Immature natural killer cell (primary cell): Measurements from ENCODE around the gene EIF3I. TPM values are rescaled to one million over a fixed set of nuclear protein-coding genes. Genes with fewer than 3 reads are reported as not detected.
A peak's percentile ranks its signal among the peaks of the same experiment; 100 is the strongest.

ENCODE experiments used
- DNase-seq, 3 donors: peaks; one replicate each; pipeline ENCODE4 v3.0.0; 2022; ENCODE audit warnings: mixed read lengths in 1 of 3
- H3K27ac Mint-ChIP-seq, 6 donors: one replicate each; pipeline ENCODE4 v1.8.0; 2020; ENCODE audit warnings: mixed read lengths in 6 of 6, mild to moderate bottlenecking in 5 of 6, inconsistent platforms in 4 of 6, moderate library complexity in 3 of 6
- H3K27me3 Mint-ChIP-seq, 3 donors: one replicate each; pipeline ENCODE4 v1.8.0; 2020 to 2021; ENCODE audit warnings: low read depth in 3 of 3, mild to moderate bottlenecking in 3 of 3, mixed read lengths in 3 of 3, moderate library complexity in 3 of 3, inconsistent platforms in 1 of 3
- H3K36me3 Mint-ChIP-seq, 3 donors: one replicate each; pipeline ENCODE4 v1.8.0; 2020; ENCODE audit warnings: mixed read lengths in 3 of 3, inconsistent platforms in 2 of 3, mild to moderate bottlenecking in 2 of 3
- H3K4me1 Mint-ChIP-seq, 2 donors: one replicate each; pipeline ENCODE4 v1.8.0; 2020; ENCODE audit warnings: inconsistent platforms in 2 of 2, mild to moderate bottlenecking in 2 of 2, mixed read lengths in 2 of 2, moderate library complexity in 1 of 2
- H3K4me3 Mint-ChIP-seq, 5 donors: one replicate each; pipeline ENCODE4 v1.8.0; 2020; ENCODE audit warnings: mild to moderate bottlenecking in 5 of 5, mixed read lengths in 5 of 5, inconsistent platforms in 3 of 5, moderate library complexity in 3 of 5
- H3K9me3 Mint-ChIP-seq, 6 donors: one replicate each; pipeline ENCODE4 v1.8.0; 2020; ENCODE audit warnings: mild to moderate bottlenecking in 6 of 6, mixed read lengths in 6 of 6, inconsistent platforms in 4 of 6, moderate library complexity in 3 of 6
- polyA plus RNA-seq, 3 donors: library from polyadenylated mRNA; unstranded; fragments of 300-500 nt; fragmentation: Illumina TruSeq; gene quantifications; one replicate each; pipeline ENCODE4 v1.2.3, GENCODE V29; 2021

Gene EIF3I
- polyA plus RNA-seq, 3 donors from 2014 or later, result 189 to 313 (median 197) TPM

DNA sequence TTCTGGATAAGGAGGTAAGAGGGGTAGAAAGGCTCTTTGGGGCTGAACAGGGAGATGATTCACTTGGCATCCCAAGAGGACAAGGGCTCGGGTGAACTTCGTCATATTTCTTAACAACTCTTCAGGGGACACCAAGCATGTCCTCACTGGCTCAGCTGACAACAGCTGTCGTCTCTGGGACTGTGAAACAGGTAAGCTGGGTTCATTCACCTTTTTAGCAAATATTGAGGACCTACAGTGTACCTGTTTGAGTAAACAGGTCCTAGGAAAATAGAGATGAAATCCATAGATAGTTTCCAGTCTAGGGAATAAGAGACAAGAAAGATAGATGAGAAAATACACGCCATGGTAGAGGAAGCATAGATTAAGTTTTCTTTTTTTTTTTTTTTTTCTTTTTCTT, 2.1 kb downstream of the EIF3I start:
- Mint-ChIP-seq H3K9me3 (no peaks in the 10 kb centered on the region), H3K4me1 (peaks cover 33 to 48% of the 10 kb centered on the region in 2 donors), H3K27ac (peak overlapping the region; percentile 60 to 99 (median 82)), H3K27me3 (peaks cover 0 to 6% (median 6%) of the 10 kb centered on the region in 3 donors), H3K4me3 (peak overlapping the region; percentile 26 to 97 (median 48)), H3K36me3 (peaks cover 25 to 37% (median 26%) of the 10 kb centered on the region in 3 donors)
- no peak for DNase-seq

DNA sequence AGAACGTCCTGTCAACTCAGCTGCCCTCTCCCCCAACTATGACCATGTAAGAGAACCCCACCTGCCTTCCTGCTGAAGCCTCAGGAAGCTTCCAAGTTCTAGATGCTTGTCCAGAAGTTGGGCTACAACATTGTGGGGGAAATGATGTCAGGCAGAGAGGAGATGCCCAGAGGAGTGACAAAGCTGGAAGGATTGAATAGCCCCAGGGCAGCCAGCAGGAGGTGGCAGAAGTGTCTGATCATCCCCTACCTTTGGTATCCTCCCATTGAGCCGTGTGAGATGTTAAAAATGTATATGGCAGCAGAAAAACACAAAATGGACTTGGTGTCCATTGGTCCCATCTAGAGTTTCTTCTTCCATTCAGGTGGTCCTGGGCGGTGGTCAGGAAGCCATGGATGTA, 6.6 kb downstream of the EIF3I start:
- Mint-ChIP-seq H3K27me3 (peaks cover 0 to 3% (median 0%) of the 10 kb centered on the region in 3 donors), H3K4me3 (no peak overlapping the region), H3K4me1 (peaks cover 6 to 15% of the 10 kb centered on the region in 2 donors), H3K27ac (peak overlapping the region in 3 of 6 donors; percentile 5 to 40 (median 26)), H3K9me3 (no peaks in the 10 kb centered on the region), H3K36me3 (peaks cover 25 to 39% (median 29%) of the 10 kb centered on the region in 3 donors)
- DNase-seq, result no peak

DNA sequence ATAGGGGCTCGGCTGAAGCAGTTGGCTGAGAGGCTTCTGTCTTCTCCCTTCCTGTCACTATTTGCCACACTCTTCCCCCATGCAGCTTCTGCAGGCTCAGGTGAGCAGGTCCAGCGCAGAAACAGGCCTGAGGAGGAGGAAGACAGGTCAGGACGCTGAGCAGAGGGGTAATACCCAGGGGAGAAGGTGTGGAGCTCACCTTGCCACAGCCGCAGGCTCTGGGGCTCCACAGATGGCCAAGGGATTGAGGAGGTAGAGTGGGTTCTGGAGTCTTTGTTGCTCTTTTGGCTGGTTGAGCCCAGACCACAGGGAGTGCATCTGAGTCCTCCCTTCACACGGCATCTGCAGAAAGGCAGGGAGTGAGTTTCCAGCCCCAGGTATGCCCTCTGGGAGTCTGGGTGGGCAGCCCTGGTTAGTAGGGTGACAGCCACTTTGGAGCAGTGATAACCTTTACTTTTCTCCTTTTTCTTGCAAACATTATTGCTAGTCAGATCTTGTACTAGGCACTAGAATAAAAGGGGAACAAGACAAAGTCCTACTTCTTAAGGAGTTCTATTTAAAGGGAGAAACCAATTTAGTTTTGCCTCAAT, 9.7 kb downstream of the EIF3I start:
- Mint-ChIP-seq H3K9me3 (no peaks in the 10 kb centered on the region), H3K4me3 (no peak overlapping the region), H3K27ac (peak overlapping the region in 1 of 6 donors; percentile 34), H3K36me3 (peaks cover 18 to 28% (median 21%) of the 10 kb centered on the region in 3 donors), H3K27me3 (peaks cover 0 to 3% (median 1%) of the 10 kb centered on the region in 3 donors), H3K4me1 (peaks cover 0 to 6% of the 10 kb centered on the region in 2 donors)
- no peak for DNase-seq

DNA sequence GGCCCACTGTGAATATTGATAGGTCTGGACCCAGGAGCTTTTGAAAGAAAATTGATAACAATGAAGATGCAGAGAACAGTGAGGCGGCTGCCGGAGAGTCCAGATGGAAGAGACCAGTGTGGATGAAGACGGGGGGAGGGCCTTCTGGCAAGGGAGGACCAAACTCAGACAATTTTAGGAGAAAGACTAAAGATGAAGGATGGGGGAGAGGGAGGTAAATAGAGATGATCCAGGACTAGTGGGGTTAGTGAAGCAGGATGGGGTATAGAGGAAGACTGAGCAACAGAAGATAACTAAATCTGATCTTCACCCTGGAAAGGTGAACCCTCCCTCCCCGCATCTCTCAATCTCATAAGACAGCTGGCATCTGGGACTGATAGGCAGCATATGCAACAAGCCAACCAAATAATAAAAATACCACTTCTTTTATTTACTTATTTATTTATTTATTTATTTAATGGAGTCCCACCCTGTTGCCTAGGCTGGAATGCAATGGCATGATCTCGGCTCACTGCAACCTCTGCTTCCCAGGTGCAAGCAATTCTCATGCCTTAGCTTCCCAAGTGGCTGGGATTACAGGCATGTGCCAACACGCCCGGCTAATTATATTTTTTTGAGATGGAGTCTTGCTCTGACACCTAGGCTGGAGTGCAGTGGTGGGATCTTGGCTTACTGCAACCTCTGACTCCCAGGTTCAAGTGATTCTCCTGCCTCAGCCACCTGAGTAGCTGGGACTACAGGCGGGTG, 10.5 kb downstream of the EIF3I start:
- H3K4me1 Mint-ChIP-seq, result no peaks in the 10 kb centered on the region
- no peak for DNase-seq
- no peaks in the 10 kb centered on the region for H3K9me3 Mint-ChIP-seq
- H3K27ac Mint-ChIP-seq, result peak overlapping the region in 1 of 6 donors; percentile 4
- peaks cover 12 to 23% (median 16%) of the 10 kb centered on the region in 3 donors for H3K36me3 Mint-ChIP-seq
- H3K27me3 Mint-ChIP-seq, result peaks cover 0 to 1% (median 1%) of the 10 kb centered on the region in 3 donors
- no peak overlapping the region for H3K4me3 Mint-ChIP-seq

DNA sequence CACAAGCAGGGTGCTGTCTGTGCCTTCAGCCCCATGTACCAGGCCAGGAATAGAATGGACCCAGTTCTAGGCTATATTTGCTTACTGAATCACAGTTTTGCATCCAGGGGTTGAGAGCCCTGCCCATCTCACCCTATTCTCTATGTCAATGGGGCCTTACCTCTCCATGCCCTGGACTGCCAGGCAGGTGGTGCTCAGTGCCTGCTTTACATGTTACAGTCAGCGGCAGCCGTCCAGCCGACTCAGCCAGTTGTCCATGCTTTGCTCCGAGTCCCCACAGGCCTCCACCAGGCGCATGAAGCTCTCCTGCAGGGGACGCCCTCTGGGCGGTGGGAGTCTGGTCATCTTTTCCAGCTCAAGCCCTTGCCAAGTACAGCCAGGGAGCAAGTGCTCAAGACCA, 12.6 kb downstream of the EIF3I start:
- H3K4me3 Mint-ChIP-seq, result no peak overlapping the region
- DNase-seq, result no peak
- no peak overlapping the region for H3K27ac Mint-ChIP-seq
- H3K36me3 Mint-ChIP-seq, result peaks cover 0 to 10% (median 4%) of the 10 kb centered on the region in 3 donors
- peaks cover 2 to 4% of the 10 kb centered on the region in 2 donors for H3K4me1 Mint-ChIP-seq
- H3K27me3 Mint-ChIP-seq, result peaks cover 0 to 1% (median 0%) of the 10 kb centered on the region in 3 donors
- H3K9me3 Mint-ChIP-seq, result no peaks in the 10 kb centered on the region

DNA sequence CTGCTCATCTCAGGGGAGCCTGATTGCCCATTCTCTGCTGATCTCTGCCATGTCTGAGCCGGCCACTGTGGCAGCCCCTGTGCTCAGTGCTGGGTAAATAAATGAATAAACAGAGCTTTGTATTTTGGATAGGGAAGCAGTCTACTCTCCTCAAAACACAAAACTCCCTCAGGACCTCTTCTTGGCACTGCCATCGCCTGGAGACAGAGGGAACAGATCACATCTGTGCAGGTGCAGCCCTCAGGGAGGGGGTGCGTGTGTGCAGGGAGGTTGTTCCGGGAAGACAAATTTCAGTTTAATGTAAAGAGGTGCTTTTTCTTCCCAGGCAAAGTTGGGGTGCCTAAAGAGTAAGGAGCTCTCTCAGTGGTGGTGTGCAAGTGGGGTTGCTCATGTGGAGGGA, 17.1 kb downstream of the EIF3I start:
- Mint-ChIP-seq H3K27me3 (peaks cover 0 to 1% (median 0%) of the 10 kb centered on the region in 3 donors), H3K4me1 (peaks cover 15 to 26% of the 10 kb centered on the region in 2 donors), H3K9me3 (no peaks in the 10 kb centered on the region), H3K27ac (peak overlapping the region in 3 of 6 donors; percentile 14 to 69 (median 60)), H3K36me3 (peaks cover 0 to 4% (median 0%) of the 10 kb centered on the region in 3 donors), H3K4me3 (peak overlapping the region; percentile 65 to 92 (median 87))
- no peak for DNase-seq

DNA sequence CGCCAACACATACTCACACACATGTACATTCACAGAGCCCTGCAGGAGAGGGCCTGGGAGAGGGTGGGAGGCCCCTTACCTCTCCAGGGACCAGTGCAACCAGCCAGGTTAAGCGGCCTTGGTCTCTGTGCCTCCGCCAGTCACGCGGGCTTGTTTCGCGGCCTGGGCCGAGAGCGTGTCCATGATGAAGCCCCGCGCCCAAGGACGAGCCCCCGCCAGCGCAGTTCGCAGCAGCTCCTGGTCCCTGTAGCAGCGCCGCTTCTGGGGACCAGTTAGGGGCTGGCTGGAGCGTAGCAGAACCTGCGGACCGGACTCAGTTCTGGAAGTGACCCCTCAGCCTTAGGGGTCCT, 17.6 kb downstream of the EIF3I start:
- Mint-ChIP-seq H3K36me3 (peaks cover 0 to 4% (median 0%) of the 10 kb centered on the region in 3 donors), H3K27ac (peak overlapping the region in 3 of 6 donors; percentile 51 to 62 (median 60)), H3K4me1 (peaks cover 15 to 26% of the 10 kb centered on the region in 2 donors), H3K27me3 (peaks cover 0 to 1% (median 0%) of the 10 kb centered on the region in 3 donors), H3K9me3 (no peaks in the 10 kb centered on the region), H3K4me3 (peak overlapping the region; percentile 87 to 92 (median 89))
- DNase-seq, result no peak

DNA sequence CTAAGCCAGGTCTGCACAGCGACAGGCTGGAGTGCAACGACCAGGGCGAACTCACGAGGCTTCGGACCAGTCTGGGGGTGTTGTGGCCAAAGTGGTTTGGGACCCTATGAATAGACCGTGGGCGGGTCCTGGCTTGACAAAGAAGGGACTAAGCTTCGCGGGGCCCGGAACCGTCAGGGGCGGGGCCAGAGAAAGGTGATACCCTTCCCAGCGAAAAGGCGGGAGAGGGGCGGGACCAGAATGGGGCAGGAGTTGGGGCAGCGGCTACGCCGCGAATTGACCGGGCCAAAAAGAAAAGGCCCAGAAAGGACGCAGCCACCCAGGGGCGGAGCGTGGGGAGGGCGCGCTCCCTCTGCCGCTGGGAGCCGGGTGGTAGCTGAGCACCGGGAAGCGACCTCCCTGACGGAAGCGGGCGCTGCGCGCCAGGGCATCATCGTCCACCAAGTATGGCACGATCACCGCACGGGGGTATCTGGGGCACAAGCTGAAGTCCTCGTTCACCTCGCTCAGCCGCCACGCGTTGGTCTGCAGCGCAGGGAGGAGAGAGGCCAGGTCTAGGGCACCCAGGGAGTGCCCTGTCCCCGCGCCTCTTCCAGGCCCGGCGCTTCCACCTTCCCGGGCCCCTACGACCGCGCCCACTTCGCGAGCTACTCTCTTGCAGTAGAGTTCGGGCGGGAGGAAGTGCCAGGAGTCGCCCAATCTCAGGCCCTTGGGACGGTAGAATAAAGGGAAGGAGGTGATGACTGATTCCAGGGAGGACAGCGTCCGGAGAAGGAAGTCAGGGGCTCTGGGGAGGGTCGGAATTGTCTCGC, 18.1 kb downstream of the EIF3I start:
- H3K9me3 Mint-ChIP-seq, result no peaks in the 10 kb centered on the region
- peaks cover 0 to 4% (median 0%) of the 10 kb centered on the region in 3 donors for H3K36me3 Mint-ChIP-seq
- peaks cover 0 to 1% (median 0%) of the 10 kb centered on the region in 3 donors for H3K27me3 Mint-ChIP-seq
- peak overlapping the region; percentile 87 to 92 (median 89) for H3K4me3 Mint-ChIP-seq
- DNase-seq, result peak; percentile 56 to 74 (median 57)
- peaks cover 15 to 26% of the 10 kb centered on the region in 2 donors for H3K4me1 Mint-ChIP-seq
- H3K27ac Mint-ChIP-seq, result peak overlapping the region; percentile 12 to 85 (median 60)

DNA sequence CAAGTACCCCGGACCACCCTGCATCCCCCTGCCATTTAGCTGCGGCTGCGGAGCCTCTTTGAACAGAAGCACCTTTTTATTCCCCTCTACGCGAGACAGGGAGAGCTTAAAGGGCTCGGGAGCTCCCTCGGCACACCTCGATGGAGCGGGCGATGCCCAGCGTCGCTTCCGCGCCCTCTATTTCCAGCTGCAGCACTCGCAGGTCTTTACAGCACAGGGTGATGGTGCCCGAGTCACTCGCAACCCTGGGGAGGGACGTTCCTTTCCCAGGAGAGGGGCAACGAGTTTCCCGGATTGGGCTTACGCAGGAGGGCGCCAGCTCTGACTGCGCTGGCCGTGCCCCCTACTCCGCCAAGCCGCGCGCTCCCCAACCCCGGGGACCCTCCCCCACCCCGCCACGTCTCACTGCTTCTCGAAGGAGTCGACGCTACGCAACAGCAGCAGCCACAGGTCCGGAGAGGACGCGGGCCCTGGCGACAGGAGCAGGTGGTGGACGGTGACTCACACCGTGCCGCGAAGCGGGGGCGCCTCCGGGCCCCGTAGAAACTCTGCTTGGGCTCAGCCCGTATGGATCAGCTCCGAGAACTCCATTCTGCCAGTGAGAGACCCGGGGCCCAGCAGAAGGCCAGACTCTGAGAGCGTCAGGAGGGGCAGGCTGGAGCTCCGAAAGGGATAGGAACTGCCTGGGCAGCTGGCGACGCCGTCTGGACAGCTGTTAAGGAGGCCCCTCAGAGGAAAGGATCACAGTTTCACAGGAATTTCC, 19.0 kb downstream of the EIF3I start:
- peak; percentile 39 to 48 (median 43) for DNase-seq
- Mint-ChIP-seq H3K4me1 (peaks cover 15 to 26% of the 10 kb centered on the region in 2 donors), H3K9me3 (no peaks in the 10 kb centered on the region), H3K36me3 (no peaks in the 10 kb centered on the region), H3K4me3 (peak overlapping the region; percentile 87 to 92 (median 89)), H3K27ac (peak overlapping the region in 5 of 6 donors; percentile 59 to 85 (median 71)), H3K27me3 (no peaks in the 10 kb centered on the region)

DNA sequence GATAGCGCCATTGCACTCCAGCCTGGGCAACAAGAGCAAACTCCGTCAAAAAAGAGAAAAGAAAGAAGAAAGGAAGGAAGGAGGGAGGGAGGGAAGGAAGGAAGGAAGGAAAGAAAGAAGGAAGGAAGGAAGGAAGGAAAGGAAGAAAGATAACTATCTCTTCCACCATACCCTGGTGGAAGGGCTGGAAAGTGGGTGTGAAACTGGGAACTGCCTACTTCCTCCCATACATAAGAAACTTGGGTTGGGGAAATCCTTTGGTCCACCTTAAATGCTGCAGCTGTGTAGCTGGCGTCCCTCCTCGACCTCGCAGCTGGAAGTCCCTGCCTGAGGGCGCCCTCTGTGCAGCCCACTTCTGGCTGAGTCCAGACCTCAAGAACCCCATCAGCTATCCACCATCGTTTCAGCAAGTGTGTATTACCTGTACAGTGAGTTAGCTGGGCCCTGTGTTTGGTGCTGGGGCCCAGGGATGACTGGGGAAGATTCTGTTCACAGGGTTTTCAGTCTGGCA, 20.2 kb downstream of the EIF3I start:
- no peaks in the 10 kb centered on the region for H3K36me3 Mint-ChIP-seq
- H3K4me1 Mint-ChIP-seq, result peaks cover 15 to 31% of the 10 kb centered on the region in 2 donors
- no peak for DNase-seq
- H3K27ac Mint-ChIP-seq, result peak overlapping the region in 1 of 6 donors; percentile 61
- H3K9me3 Mint-ChIP-seq, result no peaks in the 10 kb centered on the region
- no peaks in the 10 kb centered on the region for H3K27me3 Mint-ChIP-seq
- peak overlapping the region in 4 of 5 donors; percentile 23 to 41 (median 34) for H3K4me3 Mint-ChIP-seq

DNA sequence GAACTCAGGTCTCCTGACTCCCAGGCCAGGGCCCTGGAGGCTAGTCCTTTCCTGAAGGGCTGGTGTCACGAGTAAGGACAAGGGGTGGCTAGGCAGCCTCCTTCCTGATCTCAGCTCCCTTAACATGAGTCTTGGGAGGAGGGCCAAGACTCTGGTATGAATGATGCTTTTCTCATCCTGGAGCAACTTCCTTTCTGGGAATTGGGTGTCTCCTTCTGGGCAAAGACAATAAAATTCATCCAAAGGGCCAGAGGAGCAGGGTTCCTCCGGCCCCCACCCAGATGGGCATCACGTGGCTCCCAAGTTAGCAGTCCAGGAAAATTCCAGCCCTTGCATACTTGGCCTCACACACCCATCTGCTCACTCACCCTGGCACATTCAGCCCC, 24.7 kb downstream of the EIF3I start, which contains the start of gene FAM167B:
TSS of gene FAM167B (plus strand) at position 335 of the 386 bp plus-strand sequence. CDS start 200 bp downstream, outside the sequence.
- H3K27me3 Mint-ChIP-seq, result peaks cover 14 to 21% (median 19%) of the 10 kb centered on the region in 3 donors

DNA sequence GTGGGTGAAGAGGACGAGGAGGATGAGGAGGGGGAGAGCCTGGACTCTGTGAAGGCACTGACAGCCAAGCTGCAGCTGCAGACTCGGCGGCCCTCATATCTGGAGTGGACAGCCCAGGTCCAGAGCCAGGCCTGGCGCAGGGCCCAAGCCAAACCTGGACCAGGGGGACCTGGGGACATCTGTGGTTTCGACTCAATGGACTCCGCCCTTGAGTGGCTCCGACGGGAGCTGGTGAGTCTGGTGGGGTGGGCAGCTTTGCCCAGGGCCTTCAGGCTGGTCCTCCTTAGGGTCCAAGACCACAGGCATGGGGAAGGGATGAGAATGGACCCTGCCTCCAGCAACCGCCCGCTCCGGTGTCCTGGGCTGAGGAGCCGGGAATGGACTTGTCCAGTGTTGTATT, 25.2 kb downstream of the EIF3I start:
- Mint-ChIP-seq H3K4me1 (peaks cover 48 to 55% of the 10 kb centered on the region in 2 donors), H3K4me3 (peak overlapping the region in 2 of 5 donors; percentile 72 to 85), H3K27ac (peak overlapping the region; percentile 34 to 98 (median 94)), H3K27me3 (peaks cover 17 to 26% (median 24%) of the 10 kb centered on the region in 3 donors), H3K9me3 (peaks cover 0 to 1% (median 0%) of the 10 kb centered on the region in 6 donors), H3K36me3 (peaks cover 1 to 5% (median 4%) of the 10 kb centered on the region in 3 donors)
- no peak for DNase-seq

More for the DNA sequence above, 24.7 kb downstream of the EIF3I start, which contains the start of gene FAM167B:
- H3K36me3 Mint-ChIP-seq, result peaks cover 0 to 4% (median 3%) of the 10 kb centered on the region in 3 donors
- peak within 1 kb of the TSS; percentile 91 to 98 (median 96) for H3K27ac Mint-ChIP-seq
- no peak for DNase-seq
- H3K4me1 Mint-ChIP-seq, result peaks cover 43 to 53% of the 10 kb centered on the region in 2 donors
- peak within 1 kb of the TSS; percentile 48 to 85 (median 80) for H3K4me3 Mint-ChIP-seq
- H3K9me3 Mint-ChIP-seq, result peaks cover 0 to 1% (median 0%) of the 10 kb centered on the region in 6 donors
